SK-N-SH treated with all-trans-retinoic acid at 6 μM for 48 hours (cell line): Measurements from ENCODE around the gene SIRT6.

Source experiments
- ATAC-seq: fragments of 200-7000 bp; cut with Tn5 transposase; 3 replicates; pipeline ENCODE4 v1.9.1; 2020; ENCODE audit warnings: mild to moderate bottlenecking, moderate library complexity
- BACH2 ChIP-seq: fragments of 250-450 bp; sonication (Bioruptor Pico); IDR thresholded peaks from 2 replicates; pipeline ENCODE4 v1.9.0; 2021; ENCODE audit warnings: mild to moderate bottlenecking, borderline replicate concordance
- GLIS3 ChIP-seq: fragments of 250-450 bp; sonication (Bioruptor Pico); IDR thresholded peaks from 2 replicates; pipeline ENCODE4 v1.5.0; 2020; ENCODE audit warnings: mild to moderate bottlenecking, moderate library complexity
- ISL1 ChIP-seq: fragments of 250-450 bp; sonication (Bioruptor Pico); IDR thresholded peaks from 2 replicates; pipeline ENCODE4 v2.1.2; 2022; ENCODE audit warnings: mild to moderate bottlenecking, moderate library complexity
- OSR1 ChIP-seq: fragments of 250-450 bp; sonication (Bioruptor Pico); IDR thresholded peaks from 2 replicates; pipeline ENCODE4 v1.8.0; 2022; ENCODE audit warnings: moderate library complexity, mild to moderate bottlenecking, inconsistent platforms
- PATZ1 ChIP-seq: fragments of 250-450 bp; sonication (Bioruptor Pico); IDR thresholded peaks from 2 replicates; pipeline ENCODE4 v1.8.0; 2020; ENCODE audit warnings: mild to moderate bottlenecking, moderate library complexity, borderline replicate concordance
- PPARA ChIP-seq: fragments of 250-450 bp; sonication (Bioruptor Pico); IDR thresholded peaks from 2 replicates; pipeline ENCODE4 v1.5.0; 2020; ENCODE audit warnings: mild to moderate bottlenecking, borderline replicate concordance
- RARB ChIP-seq: fragments of 250-450 bp; sonication (Bioruptor Pico); IDR thresholded peaks from 2 replicates; pipeline ENCODE4 v1.8.0; 2021; ENCODE audit warnings: mild to moderate bottlenecking, moderate library complexity
- SNAI2 ChIP-seq: fragments of 250-450 bp; sonication (Bioruptor Pico); IDR thresholded peaks from 2 replicates; pipeline ENCODE4 v1.5.0; 2020; ENCODE audit warnings: mild to moderate bottlenecking, moderate library complexity
- TCF4 ChIP-seq: fragments of 250-450 bp; sonication (Bioruptor Pico); IDR thresholded peaks from 2 replicates; pipeline ENCODE4 v1.8.0; 2021; ENCODE audit warnings: mild to moderate bottlenecking, moderate library complexity, borderline replicate concordance
- TOX ChIP-seq: fragments of 250-450 bp; sonication (Bioruptor Pico); IDR thresholded peaks from 2 replicates; pipeline ENCODE4 v1.8.0; 2021; ENCODE audit warnings: mild to moderate bottlenecking, moderate library complexity, borderline replicate concordance
- ZC3H10 ChIP-seq: fragments of 250-450 bp; sonication (Bioruptor Pico); IDR thresholded peaks from 2 replicates; pipeline ENCODE4 v1.5.1; 2021; ENCODE audit warnings: mild to moderate bottlenecking, moderate library complexity
- ZFP3 ChIP-seq: fragments of 250-450 bp; sonication (Bioruptor Pico); IDR thresholded peaks from 2 replicates; pipeline ENCODE4 v1.5.0; 2020; ENCODE audit warnings: mild to moderate bottlenecking, moderate library complexity
- ZFP30 ChIP-seq: fragments of 450-650 bp; formaldehyde crosslinking; IDR thresholded peaks from 2 replicates; pipeline ENCODE4 v1.5.0; 2022; ENCODE audit warnings: mild to moderate bottlenecking, moderate library complexity
- ZNF565 ChIP-seq: fragments of 450-650 bp; formaldehyde crosslinking; conservative IDR thresholded peaks from 2 replicates; pipeline ENCODE4 v1.5.0; 2020; ENCODE audit warnings: low read depth, mild to moderate bottlenecking, moderate library complexity
- ZNF70 ChIP-seq: fragments of 450-650 bp; formaldehyde crosslinking; IDR thresholded peaks from 2 replicates; pipeline ENCODE4 v1.5.0; 2020; ENCODE audit warnings: mild to moderate bottlenecking, moderate library complexity
- ZNF8 ChIP-seq: fragments of 450-650 bp; formaldehyde crosslinking; IDR thresholded peaks from 2 replicates; pipeline ENCODE4 v1.5.0; 2020; ENCODE audit warnings: mild to moderate bottlenecking, moderate library complexity
- TF ChIP-seq, protein P1 (sequence below): fragments of 250-450 bp; sonication (Bioruptor Pico); IDR thresholded peaks from 2 replicates; pipeline ENCODE4 v1.5.0; 2020; ENCODE audit warnings: mild to moderate bottlenecking, moderate library complexity
- TF ChIP-seq, protein P2 (sequence below): fragments of 250-450 bp; sonication (Bioruptor Pico); IDR thresholded peaks from 2 replicates; pipeline ENCODE4 v1.5.1; 2020; ENCODE audit warnings: low read depth, mild to moderate bottlenecking, moderate library complexity
- TF ChIP-seq, protein P3 (sequence below): fragments of 250-450 bp; sonication (Bioruptor Pico); IDR thresholded peaks from 2 replicates; pipeline ENCODE4 v1.5.1; 2021; ENCODE audit warnings: mild to moderate bottlenecking, moderate library complexity

The SIRT6 gene

GRCh38 chr19:4197625-4198466 is 15.5 kb upstream of the SIRT6 start:
- TF ChIP-seq PATZ1, result no peak
- no peak for TF ChIP-seq ZC3H10 (CRISPR knock-in tag)
- TF ChIP-seq ZNF70 (CRISPR knock-in tag), result no peak
- no peak for TF ChIP-seq GLIS3 (CRISPR knock-in tag)
- TF ChIP-seq TCF4 (CRISPR knock-in tag), result no peak
- no peak for TF ChIP-seq TOX (CRISPR knock-in tag)
- TF ChIP-seq BACH2, result no peak
- TF ChIP-seq ZNF565 (CRISPR knock-in tag), result no peak
- no peak for TF ChIP-seq ZFP30 (CRISPR knock-in tag)
- TF ChIP-seq RARB, result no peak
- TF ChIP-seq ZNF8 (CRISPR knock-in tag), result no peak
- no peak for TF ChIP-seq SNAI2 (CRISPR knock-in tag)
- ATAC-seq, result no peak

- ATAC-seq, result no peak
- TF ChIP-seq ISL1 (CRISPR knock-in tag) (no peak), ZFP3 (CRISPR knock-in tag) (no peak), OSR1 (CRISPR knock-in tag) (no peak), ZNF70 (CRISPR knock-in tag) (no peak), ZFP30 (CRISPR knock-in tag) (no peak)
Observed at GRCh38 chr19:4197228-4197624, 14.9 kb upstream of the SIRT6 start.

GRCh38 chr19:4196587-4197148 is 14.3 kb upstream of the SIRT6 start:
- ATAC-seq, result no peak
- TF ChIP-seq PPARA (CRISPR knock-in tag) (no peak), TOX (CRISPR knock-in tag) (no peak), ZC3H10 (CRISPR knock-in tag) (no peak), BACH2 (no peak), ZNF70 (CRISPR knock-in tag) (no peak), ZFP30 (CRISPR knock-in tag) (no peak), PATZ1 (no peak), TCF4 (CRISPR knock-in tag) (no peak), ZNF8 (CRISPR knock-in tag) (no peak), ZNF565 (CRISPR knock-in tag) (no peak)
- TF ChIP-seq, protein P1, sequence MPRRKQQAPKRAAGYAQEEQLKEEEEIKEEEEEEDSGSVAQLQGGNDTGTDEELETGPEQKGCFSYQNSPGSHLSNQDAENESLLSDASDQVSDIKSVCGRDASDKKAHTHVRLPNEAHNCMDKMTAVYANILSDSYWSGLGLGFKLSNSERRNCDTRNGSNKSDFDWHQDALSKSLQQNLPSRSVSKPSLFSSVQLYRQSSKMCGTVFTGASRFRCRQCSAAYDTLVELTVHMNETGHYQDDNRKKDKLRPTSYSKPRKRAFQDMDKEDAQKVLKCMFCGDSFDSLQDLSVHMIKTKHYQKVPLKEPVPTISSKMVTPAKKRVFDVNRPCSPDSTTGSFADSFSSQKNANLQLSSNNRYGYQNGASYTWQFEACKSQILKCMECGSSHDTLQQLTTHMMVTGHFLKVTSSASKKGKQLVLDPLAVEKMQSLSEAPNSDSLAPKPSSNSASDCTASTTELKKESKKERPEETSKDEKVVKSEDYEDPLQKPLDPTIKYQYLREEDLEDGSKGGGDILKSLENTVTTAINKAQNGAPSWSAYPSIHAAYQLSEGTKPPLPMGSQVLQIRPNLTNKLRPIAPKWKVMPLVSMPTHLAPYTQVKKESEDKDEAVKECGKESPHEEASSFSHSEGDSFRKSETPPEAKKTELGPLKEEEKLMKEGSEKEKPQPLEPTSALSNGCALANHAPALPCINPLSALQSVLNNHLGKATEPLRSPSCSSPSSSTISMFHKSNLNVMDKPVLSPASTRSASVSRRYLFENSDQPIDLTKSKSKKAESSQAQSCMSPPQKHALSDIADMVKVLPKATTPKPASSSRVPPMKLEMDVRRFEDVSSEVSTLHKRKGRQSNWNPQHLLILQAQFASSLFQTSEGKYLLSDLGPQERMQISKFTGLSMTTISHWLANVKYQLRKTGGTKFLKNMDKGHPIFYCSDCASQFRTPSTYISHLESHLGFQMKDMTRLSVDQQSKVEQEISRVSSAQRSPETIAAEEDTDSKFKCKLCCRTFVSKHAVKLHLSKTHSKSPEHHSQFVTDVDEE (CRISPR knock-in tag), result no peak
- TF ChIP-seq, protein P2, sequence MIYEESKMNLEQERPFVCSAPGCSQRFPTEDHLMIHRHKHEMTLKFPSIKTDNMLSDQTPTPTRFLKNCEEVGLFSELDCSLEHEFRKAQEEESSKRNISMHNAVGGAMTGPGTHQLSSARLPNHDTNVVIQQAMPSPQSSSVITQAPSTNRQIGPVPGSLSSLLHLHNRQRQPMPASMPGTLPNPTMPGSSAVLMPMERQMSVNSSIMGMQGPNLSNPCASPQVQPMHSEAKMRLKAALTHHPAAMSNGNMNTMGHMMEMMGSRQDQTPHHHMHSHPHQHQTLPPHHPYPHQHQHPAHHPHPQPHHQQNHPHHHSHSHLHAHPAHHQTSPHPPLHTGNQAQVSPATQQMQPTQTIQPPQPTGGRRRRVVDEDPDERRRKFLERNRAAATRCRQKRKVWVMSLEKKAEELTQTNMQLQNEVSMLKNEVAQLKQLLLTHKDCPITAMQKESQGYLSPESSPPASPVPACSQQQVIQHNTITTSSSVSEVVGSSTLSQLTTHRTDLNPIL (CRISPR knock-in tag), result no peak

DNA sequence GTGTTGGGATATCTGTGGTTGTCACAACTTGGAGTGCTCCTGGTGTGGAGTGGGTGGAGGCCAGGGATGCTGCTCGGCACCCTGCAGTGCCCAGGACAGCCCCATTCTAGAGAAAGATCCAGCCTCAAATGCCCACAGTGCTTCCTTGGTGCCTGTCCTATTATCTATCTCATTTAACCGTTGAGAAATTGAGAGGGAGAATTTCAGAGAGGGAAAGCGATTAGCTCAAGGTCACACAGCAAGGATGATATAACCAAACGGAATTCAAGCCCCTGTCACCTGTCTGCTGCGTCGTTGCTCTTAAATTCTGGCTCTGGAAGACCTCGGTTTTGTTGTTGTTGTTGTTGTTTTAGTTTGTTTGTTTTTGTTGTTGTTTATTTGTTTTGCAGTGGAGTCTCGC is 13.6 kb upstream of the SIRT6 start:
- TF ChIP-seq GLIS3 (CRISPR knock-in tag), result no peak
- no peak for TF ChIP-seq ISL1 (CRISPR knock-in tag)
- TF ChIP-seq OSR1 (CRISPR knock-in tag), result no peak
- TF ChIP-seq, protein P3, sequence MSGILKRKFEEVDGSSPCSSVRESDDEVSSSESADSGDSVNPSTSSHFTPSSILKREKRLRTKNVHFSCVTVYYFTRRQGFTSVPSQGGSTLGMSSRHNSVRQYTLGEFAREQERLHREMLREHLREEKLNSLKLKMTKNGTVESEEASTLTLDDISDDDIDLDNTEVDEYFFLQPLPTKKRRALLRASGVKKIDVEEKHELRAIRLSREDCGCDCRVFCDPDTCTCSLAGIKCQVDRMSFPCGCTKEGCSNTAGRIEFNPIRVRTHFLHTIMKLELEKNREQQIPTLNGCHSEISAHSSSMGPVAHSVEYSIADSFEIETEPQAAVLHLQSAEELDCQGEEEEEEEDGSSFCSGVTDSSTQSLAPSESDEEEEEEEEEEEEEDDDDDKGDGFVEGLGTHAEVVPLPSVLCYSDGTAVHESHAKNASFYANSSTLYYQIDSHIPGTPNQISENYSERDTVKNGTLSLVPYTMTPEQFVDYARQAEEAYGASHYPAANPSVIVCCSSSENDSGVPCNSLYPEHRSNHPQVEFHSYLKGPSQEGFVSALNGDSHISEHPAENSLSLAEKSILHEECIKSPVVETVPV (CRISPR knock-in tag), result no peak
- TF ChIP-seq ZNF8 (CRISPR knock-in tag), result no peak
- ATAC-seq, result no peak
